Neuronal stem cell (in vitro differentiated cells): ENCODE measurements around the gene KCNH3.

Source experiments
- DNase-seq: peaks from one replicate; pipeline ENCODE4 v3.0.0-alpha.2; 2013; ENCODE audit warnings: low spot score
- H2AFZ ChIP-seq: one replicate; pipeline ENCODE4 v1.6.1; 2013; ENCODE audit warnings: mild to moderate bottlenecking, low read length, inconsistent platforms
- H2AK5ac ChIP-seq: 2 replicates; pipeline ENCODE4 v1.6.1; 2013; ENCODE audit warnings: low read depth, mild to moderate bottlenecking, inconsistent platforms, low read length, moderate library complexity, mixed read lengths
- H2BK120ac ChIP-seq: 2 replicates; pipeline ENCODE4 v1.6.1; 2013; ENCODE audit warnings: low read depth, mild to moderate bottlenecking, inconsistent platforms, low read length, moderate library complexity, mixed read lengths
- H2BK12ac ChIP-seq: one replicate; pipeline ENCODE4 v1.6.1; 2013; ENCODE audit warnings: low read length, inconsistent platforms
- H2BK15ac ChIP-seq: 2 replicates; pipeline ENCODE4 v1.6.1; 2013; ENCODE audit warnings: mild to moderate bottlenecking, low read length, inconsistent platforms, mixed read lengths
- H2BK5ac ChIP-seq: one replicate; pipeline ENCODE4 v1.6.1; 2013; ENCODE audit warnings: inconsistent platforms, mild to moderate bottlenecking, low read length, moderate library complexity
- H3K14ac ChIP-seq: one replicate; pipeline ENCODE4 v1.6.1; 2013; ENCODE audit warnings: low read length, inconsistent platforms
- H3K18ac ChIP-seq: 2 replicates; pipeline ENCODE4 v1.6.1; 2013; ENCODE audit warnings: low read length, inconsistent platforms
- H3K23ac ChIP-seq: 2 replicates; pipeline ENCODE4 v1.6.1; 2013; ENCODE audit warnings: low read depth, mild to moderate bottlenecking, mixed read lengths, low read length, inconsistent platforms; ENCODE audit not compliant: poor library complexity
- H3K27ac ChIP-seq: replicated peaks from 3 replicates; pipeline ENCODE4 v1.5.1; 2013; ENCODE audit warnings: low read length, inconsistent platforms
- H3K27me3 ChIP-seq, 3 experiments: 2 replicates each; pipeline ENCODE4 v1.6.1; 2013; ENCODE audit warnings: low read length in 3 of 3, mild to moderate bottlenecking in 2 of 3, inconsistent platforms in 1 of 3, low read depth in 1 of 3, mixed read lengths in 1 of 3, moderate library complexity in 1 of 3; ENCODE audit not compliant: control insufficient read depth in 3 of 3, insufficient read depth in 3 of 3
- H3K36me3 ChIP-seq, 2 donors: replicated peaks in 1 of 2; 2 replicates each; pipeline ENCODE4 v1.6.1; 2013; ENCODE audit warnings: low read length in 2 of 2; ENCODE audit not compliant: control insufficient read depth in 2 of 2, insufficient read depth in 2 of 2
- H3K4ac ChIP-seq: 2 replicates; pipeline ENCODE4 v1.6.1; 2013; ENCODE audit warnings: inconsistent platforms, mild to moderate bottlenecking, low read length, moderate library complexity
- H3K4me1 ChIP-seq, 2 donors: 1 replicate in 1 of 2; 2 replicates in 1 of 2; pipeline ENCODE4 v1.6.1; 2013; ENCODE audit warnings: low read length in 2 of 2, low read depth in 1 of 2; ENCODE audit not compliant: control insufficient read depth in 2 of 2, insufficient read depth in 1 of 2
- H3K4me2 ChIP-seq: one replicate; pipeline ENCODE4 v1.6.1; 2013; ENCODE audit warnings: mild to moderate bottlenecking, low read length, inconsistent platforms; ENCODE audit not compliant: insufficient read depth, poor library complexity, severe bottlenecking
- H3K4me3 ChIP-seq, 2 donors: 2 replicates each; pipeline ENCODE4 v1.5.1; 2013; ENCODE audit warnings: low read length in 2 of 2, mild to moderate bottlenecking in 2 of 2, inconsistent platforms in 1 of 2, moderate library complexity in 1 of 2
- H3K79me1 ChIP-seq: one replicate; pipeline ENCODE4 v1.6.1; 2013; ENCODE audit warnings: low read depth, mild to moderate bottlenecking, inconsistent platforms, low read length, moderate library complexity
- H3K9ac ChIP-seq: one replicate; pipeline ENCODE4 v1.6.1; 2013; ENCODE audit warnings: mild to moderate bottlenecking, low read depth, low read length, inconsistent platforms; ENCODE audit not compliant: poor library complexity
- H3K9me3 ChIP-seq, 2 donors: replicated peaks in 1 of 2; 2 replicates each; pipeline versions ENCODE3 to v1.6.1; 2013; ENCODE audit warnings: low read length in 2 of 2, mild to moderate bottlenecking in 2 of 2, inconsistent platforms in 1 of 2, low read depth in 1 of 2, mixed read lengths in 1 of 2, moderate library complexity in 1 of 2; ENCODE audit not compliant: control insufficient read depth in 2 of 2, insufficient read depth in 1 of 2
- H4K8ac ChIP-seq: one replicate; pipeline ENCODE4 v1.6.1; 2013; ENCODE audit warnings: low read depth, mild to moderate bottlenecking, inconsistent platforms, low read length, moderate library complexity
- H4K91ac ChIP-seq: one replicate; pipeline ENCODE4 v1.6.1; 2013; ENCODE audit warnings: low read length, low read depth, mild to moderate bottlenecking, inconsistent platforms; ENCODE audit not compliant: poor library complexity
- WGBS, 2 donors: extraction: QIAGEN DNeasy Blood & Tissue Kit; methylation state at CpG; one replicate each; pipeline ENCODE4 v1.1.7; 2013; ENCODE audit warnings: missing lambda C conversion rate in 2 of 2, mixed read lengths in 1 of 2; ENCODE audit not compliant: insufficient read length in 2 of 2, insufficient replicate concordance in 1 of 2; ENCODE audit errors: extremely low coverage in 2 of 2; 5-methylcytosine and 5-hydroxymethylcytosine counted together

The KCNH3 gene

GRCh38 chr12:49587174-49587908 is 48.5 kb downstream of the KCNH3 start:
- Histone ChIP-seq H3K18ac (no peak overlapping the region), H2BK15ac (no peak overlapping the region), H3K4me1 (no peaks in the 10 kb centered on the region), H3K4me2 (no peak overlapping the region), H3K27me3 (no peaks in the 10 kb centered on the region), H2BK120ac (no peak overlapping the region), H3K4me3 (no peak overlapping the region), H3K14ac (no peak overlapping the region), H3K36me3 (peaks cover 4 to 19% of the 10 kb centered on the region in 2 donors), H2AFZ (no peak overlapping the region), H3K9me3 (no peaks in the 10 kb centered on the region), H4K91ac (no peak overlapping the region), H3K9ac (no peak overlapping the region), H3K23ac (peak overlapping the region; percentile 1), H2BK5ac (no peak overlapping the region), H2BK12ac (no peak overlapping the region), H3K27ac (no peak overlapping the region), H2AK5ac (no peak overlapping the region), H4K8ac (no peak overlapping the region), H3K79me1 (peaks cover 4% of the 10 kb centered on the region), H3K4ac (no peak overlapping the region)
- no peak for DNase-seq
- no CpG with 5 or more reads among the region's 11 CpGs for WGBS, 2 donors

- WGBS, 2 donors: no CpG with 5 or more reads among the region's 7 CpGs
- no peak overlapping the region for H4K91ac ChIP-seq
- H3K27ac ChIP-seq: no peak overlapping the region
- H3K4me3 ChIP-seq: no peak overlapping the region
- no peak overlapping the region for H2BK120ac ChIP-seq
- no peak overlapping the region for H4K8ac ChIP-seq
- H2AFZ ChIP-seq: no peak overlapping the region
- H2BK15ac ChIP-seq: no peak overlapping the region
- peaks cover 4 to 18% of the 10 kb centered on the region in 2 donors for H3K36me3 ChIP-seq
- peaks cover 4% of the 10 kb centered on the region for H3K79me1 ChIP-seq
- no peaks in the 10 kb centered on the region for H3K27me3 ChIP-seq
- H3K9me3 ChIP-seq: no peaks in the 10 kb centered on the region
- H3K4ac ChIP-seq: no peak overlapping the region
- H2BK12ac ChIP-seq: no peak overlapping the region
- DNase-seq: no peak
- H3K18ac ChIP-seq: no peak overlapping the region
- H3K4me1 ChIP-seq: no peaks in the 10 kb centered on the region
- no peak overlapping the region for H3K4me2 ChIP-seq
- H3K9ac ChIP-seq: peak overlapping the region; percentile 9
- H2AK5ac ChIP-seq: no peak overlapping the region
- no peak overlapping the region for H3K14ac ChIP-seq
- H3K23ac ChIP-seq: no peak overlapping the region
- H2BK5ac ChIP-seq: no peak overlapping the region
Measured at GRCh38 chr12:49588281-49588680, 49.5 kb downstream of the KCNH3 start.

GRCh38 chr12:49588721-49589516 is 50.1 kb downstream of the KCNH3 start:
- H2BK120ac ChIP-seq: no peak overlapping the region
- no peak overlapping the region for H3K23ac ChIP-seq
- no peak overlapping the region for H4K8ac ChIP-seq
- no peak overlapping the region for H3K9ac ChIP-seq
- H3K4me3 ChIP-seq: no peak overlapping the region
- H3K4me2 ChIP-seq: no peak overlapping the region
- no peak overlapping the region for H3K4ac ChIP-seq
- H3K9me3 ChIP-seq: no peaks in the 10 kb centered on the region
- H2BK5ac ChIP-seq: no peak overlapping the region
- H4K91ac ChIP-seq: no peak overlapping the region
- no CpG with 5 or more reads among the region's 4 CpGs for WGBS, 2 donors
- H2AK5ac ChIP-seq: no peak overlapping the region
- H2BK15ac ChIP-seq: no peak overlapping the region
- H3K27me3 ChIP-seq: no peaks in the 10 kb centered on the region
- H3K27ac ChIP-seq: no peak overlapping the region
- H3K36me3 ChIP-seq: peaks cover 2 to 12% of the 10 kb centered on the region in 2 donors
- H3K4me1 ChIP-seq: no peaks in the 10 kb centered on the region
- no peak overlapping the region for H2AFZ ChIP-seq
- no peak overlapping the region for H3K14ac ChIP-seq
- H3K79me1 ChIP-seq: peaks cover 4% of the 10 kb centered on the region
- H2BK12ac ChIP-seq: no peak overlapping the region
- no peak overlapping the region for H3K18ac ChIP-seq
- DNase-seq: no peak

- Histone ChIP-seq H3K18ac (no peak overlapping the region), H3K9ac (no peak overlapping the region), H3K27me3 (no peaks in the 10 kb centered on the region), H3K27ac (no peak overlapping the region), H3K36me3 (peaks cover 1 to 3% of the 10 kb centered on the region in 2 donors), H4K8ac (no peak overlapping the region), H3K14ac (no peak overlapping the region), H3K4me1 (peaks cover 0 to 1% of the 10 kb centered on the region in 2 donors), H2BK5ac (no peak overlapping the region), H2BK120ac (no peak overlapping the region), H3K4ac (no peak overlapping the region), H3K9me3 (peaks cover 0 to 1% of the 10 kb centered on the region in 2 donors), H3K79me1 (no peaks in the 10 kb centered on the region), H2AK5ac (no peak overlapping the region), H3K23ac (no peak overlapping the region), H3K4me2 (no peak overlapping the region), H2BK15ac (no peak overlapping the region), H3K4me3 (no peak overlapping the region), H2AFZ (no peak overlapping the region), H2BK12ac (no peak overlapping the region), H4K91ac (no peak overlapping the region)
- no peak for DNase-seq
- no CpG with 5 or more reads among the region's 10 CpGs for WGBS, 2 donors
Measured at GRCh38 chr12:49598527-49598926, 59.7 kb downstream of the KCNH3 start.
